GM18870 (cell line): ENCODE measurements around the gene RAD51AP1.

Source experiments
- ATAC-seq: cut with Tn5 transposase; IDR thresholded peaks from one replicate; pipeline ENCODE4 v1.9.1; 2021; ENCODE audit warnings: moderate library complexity; ENCODE audit not compliant: unreplicated experiment

The RAD51AP1 gene

GRCh38 chr12:4545195-4545594 lies 6.5 kb downstream of the RAD51AP1 start:
- no peak for ATAC-seq

GRCh38 chr12:4552191-4552590 lies 13.5 kb downstream of the RAD51AP1 start:
- ATAC-seq: no peak

DNA sequence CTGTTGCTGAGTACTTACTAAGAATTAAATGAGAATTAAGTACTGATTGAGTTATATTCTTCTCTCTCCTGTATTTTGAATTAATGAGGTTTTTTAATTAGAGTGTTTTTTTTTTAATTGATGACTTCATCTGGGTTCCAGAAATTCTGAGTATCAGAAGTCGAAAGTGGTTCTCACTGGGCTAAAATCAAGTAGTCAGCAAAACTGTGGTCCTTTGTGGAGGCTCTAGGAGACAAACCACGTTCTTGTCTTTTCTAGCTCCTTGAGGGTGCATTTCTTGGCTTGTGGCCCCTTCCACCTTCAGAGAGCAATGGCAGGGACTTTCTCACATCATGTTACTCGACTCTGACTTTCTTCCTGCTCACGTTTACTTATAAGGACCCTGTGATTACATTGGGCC lies 15.3 kb downstream of the RAD51AP1 start:
- no peak for ATAC-seq

DNA sequence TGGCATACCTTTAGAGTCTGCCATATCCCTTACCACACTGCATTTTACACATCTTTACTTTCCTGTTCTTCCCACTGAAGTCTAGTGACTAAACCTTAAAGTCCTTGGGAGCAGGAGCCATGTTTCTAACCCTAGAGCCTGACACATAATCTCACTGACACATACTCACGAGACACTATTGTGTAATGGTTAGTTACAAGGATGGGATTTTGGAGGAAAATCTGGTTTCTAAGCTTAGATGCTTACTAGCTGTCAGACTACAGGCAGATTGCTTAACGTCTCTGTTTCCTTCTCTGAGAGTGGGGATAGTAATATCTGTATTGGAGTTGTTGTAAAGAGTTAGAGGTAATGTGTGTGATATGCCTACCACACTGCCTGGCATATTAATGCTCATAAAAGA lies 17.1 kb downstream of the RAD51AP1 start:
- ATAC-seq: no peak

- ATAC-seq: no peak
Measured at GRCh38 chr12:4556735-4557530, 18.2 kb downstream of the RAD51AP1 start.

DNA sequence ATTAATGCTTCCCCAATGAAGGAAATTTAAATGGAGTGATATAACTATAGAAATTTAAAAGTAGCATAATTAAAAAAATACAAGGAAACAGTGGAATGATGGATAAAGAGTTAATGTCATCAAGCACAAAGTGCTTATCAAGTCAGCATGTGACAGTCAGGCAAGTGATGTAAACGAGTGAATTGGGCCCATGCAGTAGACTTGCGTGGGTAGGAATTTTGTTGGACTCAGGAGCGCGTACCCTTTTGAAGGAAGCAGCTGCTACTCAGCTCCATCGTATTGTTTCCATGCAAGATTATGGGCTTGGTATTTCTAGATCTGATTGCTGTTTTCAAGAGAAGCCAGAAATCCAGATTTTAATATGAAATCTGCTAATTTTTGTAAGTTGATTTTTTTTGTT lies 18.9 kb downstream of the RAD51AP1 start:
- ATAC-seq: no peak

DNA sequence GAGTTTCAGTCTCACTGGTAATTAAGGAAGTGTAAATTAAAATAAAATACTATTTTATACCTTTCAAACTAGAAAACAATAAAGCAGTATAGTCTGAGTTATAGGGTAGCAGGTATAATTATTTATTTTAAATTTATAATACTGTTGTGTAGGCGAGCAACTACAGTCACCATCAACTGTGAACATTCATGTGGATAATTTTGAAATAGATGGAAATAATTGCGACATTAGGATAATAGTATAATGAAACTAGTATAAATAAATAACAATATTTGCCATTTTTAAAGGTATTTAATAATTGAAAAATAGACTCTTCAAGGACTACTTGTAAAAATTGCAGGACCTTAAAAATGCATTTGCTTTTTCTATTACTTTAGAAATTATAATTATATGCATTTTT lies 19.5 kb downstream of the RAD51AP1 start:
- no peak for ATAC-seq

- ATAC-seq: no peak
Measured at GRCh38 chr12:4562034-4562657, 23.5 kb downstream of the RAD51AP1 start, which contains the start of gene DYRK4. TSS of gene DYRK4 (plus strand) at chr12:4562208. CDS start at chr12:4562246, 38 bp downstream.

GRCh38 chr12:4563336-4563735 lies 24.6 kb downstream of the RAD51AP1 start:
- no peak for ATAC-seq

- no peak for ATAC-seq
Measured at GRCh38 chr12:4564818-4565217, 26.1 kb downstream of the RAD51AP1 start.

- ATAC-seq: no peak
Measured at GRCh38 chr12:4566474-4566873, 27.8 kb downstream of the RAD51AP1 start.

GRCh38 chr12:4567073-4567881 lies 28.6 kb downstream of the RAD51AP1 start:
- ATAC-seq: peak; percentile 46

DNA sequence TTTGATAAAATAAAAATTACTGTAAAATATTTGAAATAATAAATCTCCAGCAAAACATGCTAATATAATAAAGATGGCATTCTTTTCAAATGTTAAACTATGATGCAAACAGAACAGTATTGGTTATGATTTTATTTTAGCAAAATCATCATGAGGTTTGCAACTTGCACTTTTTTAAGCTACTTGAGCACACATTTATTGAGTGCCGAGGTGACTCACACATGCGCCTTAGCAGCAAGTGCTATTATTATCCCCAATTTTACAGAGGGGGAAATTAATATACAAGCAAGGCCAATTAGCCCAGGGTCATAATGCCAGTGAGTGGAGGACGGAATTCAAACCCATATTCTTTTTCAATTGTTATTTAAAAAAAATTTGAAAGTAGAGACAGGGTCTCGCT lies 30.6 kb downstream of the RAD51AP1 start:
- ATAC-seq: no peak

- no peak for ATAC-seq
Measured at GRCh38 chr12:4572680-4573079, 34.0 kb downstream of the RAD51AP1 start.

GRCh38 chr12:4579305-4580102 lies 40.8 kb downstream of the RAD51AP1 start:
- no peak for ATAC-seq

- no peak for ATAC-seq
Measured at GRCh38 chr12:4580281-4580688, 41.6 kb downstream of the RAD51AP1 start.

DNA sequence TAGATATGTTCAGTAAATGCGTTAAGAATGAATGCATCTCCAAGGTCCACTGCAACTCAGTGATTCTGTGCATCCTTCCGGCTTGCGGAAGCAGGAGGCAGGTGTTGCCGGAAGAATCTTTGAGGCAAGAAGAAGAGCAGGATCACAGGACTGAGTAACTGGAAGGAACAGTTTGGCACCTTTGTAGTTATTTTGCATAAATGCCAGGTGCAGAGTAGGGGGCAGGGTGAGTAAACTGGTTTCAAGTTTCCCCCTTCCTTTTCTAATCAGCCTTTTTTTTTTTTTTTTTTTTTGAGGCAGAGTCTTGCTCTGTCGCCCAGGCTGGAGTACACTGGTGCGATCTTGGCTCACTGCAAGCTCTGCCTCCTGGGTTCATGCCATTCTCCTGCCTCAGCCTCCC lies 45.6 kb downstream of the RAD51AP1 start:
- ATAC-seq: no peak

DNA sequence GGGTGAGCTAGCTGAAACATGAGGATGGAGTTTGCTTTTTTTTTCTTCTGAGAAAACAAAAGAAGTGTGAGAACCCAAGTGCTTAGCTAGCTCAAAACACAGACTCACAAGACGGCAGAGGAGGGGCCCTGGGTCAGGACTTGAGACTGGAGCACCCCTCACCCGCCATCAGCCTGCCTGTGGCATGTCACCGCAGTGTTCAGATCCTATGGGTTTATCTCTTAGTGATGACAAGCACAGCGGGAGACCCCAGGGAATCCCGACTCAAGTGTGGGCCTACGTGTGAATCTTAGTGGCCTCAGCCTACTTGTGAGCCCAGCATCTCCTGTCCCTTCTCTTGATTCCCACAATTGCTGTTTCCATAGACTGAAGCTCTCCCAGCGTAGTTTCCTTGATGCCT lies 46.2 kb downstream of the RAD51AP1 start:
- no peak for ATAC-seq

DNA sequence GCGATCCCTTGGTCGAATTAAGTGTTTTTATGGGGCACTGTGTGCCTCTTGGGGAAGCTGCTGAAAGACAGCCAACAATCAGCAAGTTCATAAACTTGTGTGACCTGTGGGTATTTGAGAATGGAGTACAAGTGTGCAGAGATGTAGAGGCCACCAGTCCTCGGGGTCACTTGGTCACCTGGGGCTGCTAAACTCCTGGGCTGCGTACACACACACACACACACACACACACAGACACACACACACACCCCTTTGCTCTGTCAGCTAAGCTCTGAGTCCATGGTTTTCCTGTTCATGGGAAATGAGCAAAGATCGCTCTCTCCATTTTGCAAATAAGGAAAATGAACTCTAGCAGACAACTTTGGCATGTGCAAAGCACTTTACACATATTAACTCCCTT lies 47.8 kb downstream of the RAD51AP1 start:
- no peak for ATAC-seq

GRCh38 chr12:4587108-4587507 lies 48.4 kb downstream of the RAD51AP1 start:
- no peak for ATAC-seq

GRCh38 chr12:4588916-4589315 lies 50.2 kb downstream of the RAD51AP1 start:
- no peak for ATAC-seq
